Neutrophil (primary cell): ENCODE results near the gene ARID2.
A peak's percentile ranks its signal among the peaks of the same experiment; 100 is the strongest.

Source experiments
- H3K27ac ChIP-seq: fragments of 200-600 bp; sonication (generic); 2 replicates; pipeline ENCODE4 v1.5.1; 2016; ENCODE audit warnings: mild to moderate bottlenecking, moderate library complexity
- H3K27me3 ChIP-seq: fragments of 200-600 bp; sonication (generic); 2 replicates; pipeline ENCODE4 v1.6.0; 2016; ENCODE audit warnings: mild to moderate bottlenecking
- H3K36me3 ChIP-seq: fragments of 200-600 bp; sonication (generic); 2 replicates; pipeline ENCODE4 v1.5.1; 2017
- H3K4me1 ChIP-seq, 2 experiments: fragments of 200-600 bp in 1 of 2; sonication (generic) in 1 of 2; 1 replicate in 1 of 2; 2 replicates in 1 of 2; pipeline versions ENCODE4 v1.5.1 to v1.6.1; 2013 to 2016; ENCODE audit warnings: low read depth in 1 of 2, low read length in 1 of 2, mild to moderate bottlenecking in 1 of 2, moderate library complexity in 1 of 2; ENCODE audit not compliant: control insufficient read depth in 1 of 2, insufficient read depth in 1 of 2
- H3K4me3 ChIP-seq, 2 experiments: fragments of 200-600 bp in 1 of 2; sonication (generic) in 1 of 2; 1 replicate in 1 of 2; 2 replicates in 1 of 2; pipeline ENCODE4 v1.5.1; 2013 to 2016; ENCODE audit warnings: low read depth in 1 of 2, low read length in 1 of 2, mild to moderate bottlenecking in 1 of 2, moderate library complexity in 1 of 2
- H3K9me3 ChIP-seq: fragments of 200-600 bp; sonication (generic); 2 replicates; pipeline ENCODE4 v1.5.1; 2016
- CTCF ChIP-seq: fragments of 200-600 bp; sonication (generic); IDR thresholded peaks from 2 replicates; pipeline ENCODE4 v1.5.1; 2016; ENCODE audit warnings: antibody characterized with exemption

ARID2 gene

DNA sequence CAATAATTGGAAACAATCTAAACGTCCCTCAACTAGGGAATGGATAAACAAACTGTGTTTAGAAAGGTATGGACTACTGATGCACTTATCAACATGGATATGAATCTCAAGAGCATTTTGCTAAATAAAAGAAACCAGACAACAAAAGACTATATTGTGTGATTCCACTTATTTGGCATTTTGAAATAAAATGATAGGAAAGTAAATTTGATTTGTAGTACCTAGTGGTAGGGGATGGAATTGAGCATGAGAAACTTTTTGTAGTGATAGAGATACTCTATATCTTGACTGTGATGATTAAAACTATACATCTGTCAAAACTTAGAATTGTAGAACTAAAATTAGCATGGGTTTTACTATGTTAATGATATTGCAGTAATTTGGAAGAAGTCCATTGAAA lies 87.1 kb downstream of the ARID2 start:
- Histone ChIP-seq H3K4me1 (no peaks in the 10 kb centered on the region), H3K9me3 (no peaks in the 10 kb centered on the region), H3K27me3 (no peaks in the 10 kb centered on the region), H3K27ac (no peak overlapping the region), H3K36me3 (peaks cover 26% of the 10 kb centered on the region), H3K4me3 (no peak overlapping the region)
- no peak for TF ChIP-seq CTCF

DNA sequence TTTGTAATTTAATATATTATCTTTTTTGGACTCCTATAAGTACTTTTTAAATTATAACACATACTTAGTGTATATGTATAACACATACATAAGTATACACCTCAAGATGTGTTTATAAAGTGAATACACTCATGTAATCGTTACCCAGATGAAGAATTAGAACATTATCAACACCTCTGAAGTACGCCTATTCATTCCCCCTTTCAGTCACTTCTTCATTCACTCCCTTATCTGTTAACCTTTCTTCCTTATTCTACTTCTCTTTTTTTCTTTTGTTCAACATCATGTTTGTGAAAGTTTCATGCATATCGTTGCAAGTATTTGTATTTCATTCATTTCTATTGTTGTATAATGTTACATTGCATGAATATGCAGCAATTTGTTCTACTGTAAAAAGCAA lies 98.5 kb downstream of the ARID2 start:
- no peaks in the 10 kb centered on the region for H3K27me3 ChIP-seq
- H3K4me3 ChIP-seq, result no peak overlapping the region
- H3K9me3 ChIP-seq, result no peaks in the 10 kb centered on the region
- H3K36me3 ChIP-seq, result peaks cover 8% of the 10 kb centered on the region
- peaks cover 9 to 12% of the 10 kb centered on the region in 2 experiments for H3K4me1 ChIP-seq
- no peak for TF ChIP-seq CTCF
- H3K27ac ChIP-seq, result peak overlapping the region; percentile 67

GRCh38 chr12:45828402-45828801 lies 98.9 kb downstream of the ARID2 start:
- no peaks in the 10 kb centered on the region for H3K27me3 ChIP-seq
- H3K27ac ChIP-seq, result peak overlapping the region; percentile 67
- peaks cover 8% of the 10 kb centered on the region for H3K36me3 ChIP-seq
- H3K4me1 ChIP-seq, result peaks cover 9 to 12% of the 10 kb centered on the region in 2 experiments
- no peak overlapping the region for H3K4me3 ChIP-seq
- no peak for TF ChIP-seq CTCF
- H3K9me3 ChIP-seq, result no peaks in the 10 kb centered on the region

GRCh38 chr12:45831590-45831989 lies 102.1 kb downstream of the ARID2 start:
- H3K4me1 ChIP-seq, result peaks cover 9 to 12% of the 10 kb centered on the region in 2 experiments
- no peak overlapping the region for H3K27ac ChIP-seq
- H3K36me3 ChIP-seq, result peaks cover 6% of the 10 kb centered on the region
- no peaks in the 10 kb centered on the region for H3K27me3 ChIP-seq
- H3K4me3 ChIP-seq, result no peak overlapping the region
- no peak for TF ChIP-seq CTCF
- H3K9me3 ChIP-seq, result no peaks in the 10 kb centered on the region

DNA sequence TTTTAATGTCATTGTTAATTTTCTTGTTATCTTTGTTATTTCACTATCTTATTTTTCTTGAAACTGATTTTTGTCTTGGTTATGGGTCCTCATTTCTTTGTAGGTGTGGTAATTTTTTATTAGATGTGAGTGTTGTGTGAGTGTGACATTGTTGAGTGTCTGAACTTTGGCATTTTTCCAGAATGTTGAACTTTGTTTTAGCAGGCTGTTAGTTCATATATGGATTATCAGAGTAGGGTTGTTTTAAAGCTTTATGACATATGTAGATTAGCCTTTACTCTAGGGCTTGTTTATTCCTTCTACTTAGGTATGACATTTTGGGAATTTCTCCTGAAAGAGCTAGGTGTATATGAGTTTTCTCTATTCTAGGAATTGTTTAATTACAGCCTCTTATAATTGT lies 103.9 kb downstream of the ARID2 start:
- TF ChIP-seq CTCF, result no peak
- Histone ChIP-seq H3K27ac (no peak overlapping the region), H3K4me1 (peaks cover 4 to 5% of the 10 kb centered on the region in 2 experiments), H3K36me3 (peaks cover 23% of the 10 kb centered on the region), H3K9me3 (no peaks in the 10 kb centered on the region), H3K27me3 (no peaks in the 10 kb centered on the region), H3K4me3 (no peak overlapping the region)

DNA sequence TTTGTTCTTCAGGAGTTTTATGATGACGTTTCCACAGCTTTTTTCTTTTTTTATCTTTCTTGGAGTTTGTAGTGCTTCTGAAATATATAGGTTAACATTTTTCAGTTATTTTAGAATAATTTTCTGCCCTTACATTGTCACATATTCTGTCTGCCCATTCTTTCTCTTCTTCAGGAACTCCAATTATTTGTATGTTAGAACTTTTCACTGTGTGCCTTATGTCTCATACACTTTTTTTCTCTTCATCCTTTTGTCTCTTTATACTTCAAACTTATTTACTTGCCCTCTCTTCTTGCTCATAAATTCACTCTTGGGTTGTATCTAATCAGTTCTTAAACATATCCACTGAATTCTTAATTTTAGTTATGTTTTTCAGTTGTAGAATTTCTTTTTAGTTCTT lies 105.3 kb downstream of the ARID2 start:
- Histone ChIP-seq H3K27me3 (no peaks in the 10 kb centered on the region), H3K36me3 (peaks cover 35% of the 10 kb centered on the region), H3K4me3 (no peak overlapping the region), H3K9me3 (no peaks in the 10 kb centered on the region), H3K4me1 (no peaks in the 10 kb centered on the region), H3K27ac (no peak overlapping the region)
- no peak for TF ChIP-seq CTCF
